Measurements from ENCODE around the gene HNRNPF.

DNA sequence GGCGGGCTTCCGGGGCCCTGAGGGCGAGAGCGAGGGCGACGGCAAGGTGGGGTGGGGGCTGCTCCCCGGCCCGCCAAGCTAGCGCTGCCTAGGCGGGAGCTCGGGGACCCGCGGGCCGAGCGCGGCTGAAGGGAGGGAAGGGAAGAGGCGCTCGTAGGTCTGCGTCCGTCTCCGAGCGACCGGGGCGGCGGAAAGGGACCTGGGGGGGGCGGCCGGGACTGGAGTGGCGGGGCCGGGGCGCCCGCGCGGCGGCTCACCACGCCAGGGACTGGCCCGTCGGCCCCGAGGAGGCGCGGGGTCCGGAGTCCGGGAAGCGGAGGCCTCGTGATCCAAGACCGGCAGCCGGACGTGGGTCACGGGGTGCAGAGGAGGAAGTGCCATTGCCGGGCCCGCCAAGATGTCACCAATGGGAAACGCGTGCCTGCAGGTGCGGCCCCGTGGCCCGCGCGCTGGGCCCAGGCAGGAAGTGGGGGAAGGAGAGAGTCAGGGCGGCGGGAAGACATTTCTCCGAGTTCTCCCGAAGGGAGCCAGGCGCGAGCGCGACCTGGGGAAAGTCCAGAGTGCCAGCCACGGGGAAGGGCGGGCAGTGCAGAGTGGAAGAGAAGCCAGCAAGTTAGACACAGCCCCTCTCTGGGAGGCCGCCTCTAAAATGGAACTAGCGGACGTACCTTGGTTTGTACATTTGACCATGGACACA, 11.9 kb downstream of the HNRNPF start:
- TF ChIP-seq POLR2A (IDR thresholded peaks at IDR 0.05) (peak in 2 of 4 donors; percentile 69 to 71), CTCF (IDR thresholded peaks at IDR 0.05) (peak in 1 of 6 experiments; percentile 12)

Measured in esophagus squamous epithelium (tissue), 4 donors.